Parathyroid adenoma (tissue), 2 donors: Measurements from ENCODE around the gene EIF3B.

Source experiments
- H2AFZ ChIP-seq: fragments of 300-600 bp; sonication (generic); one replicate; pipeline ENCODE4 v1.7.0; 2017; ENCODE audit warnings: antibody characterized with exemption, mild to moderate bottlenecking
- H3K27ac ChIP-seq: fragments of 300-600 bp; sonication (generic); one replicate; pipeline ENCODE4 v1.7.0; 2017
- H3K27me3 ChIP-seq: fragments of 300-600 bp; sonication (generic); one replicate; pipeline ENCODE4 v1.7.0; 2017; ENCODE audit warnings: low read length; ENCODE audit not compliant: control insufficient read depth, insufficient read depth
- H3K36me3 ChIP-seq: fragments of 300-600 bp; sonication (generic); one replicate; pipeline ENCODE4 v1.7.0; 2017; ENCODE audit warnings: low read length; ENCODE audit not compliant: control insufficient read depth, insufficient read depth
- H3K4me1 ChIP-seq: fragments of 300-600 bp; sonication (generic); one replicate; pipeline ENCODE4 v1.7.0; 2017; ENCODE audit warnings: control low read depth
- H3K4me2 ChIP-seq: fragments of 300-600 bp; sonication (generic); one replicate; pipeline ENCODE4 v1.7.0; 2017; ENCODE audit warnings: low read length
- H3K4me3 ChIP-seq: fragments of 300-600 bp; sonication (generic); one replicate; pipeline ENCODE4 v1.7.0; 2017; ENCODE audit warnings: low read depth, low read length
- H3K79me2 ChIP-seq: fragments of 300-600 bp; sonication (generic); one replicate; pipeline ENCODE4 v1.7.0; 2017; ENCODE audit warnings: control low read depth
- H3K9ac ChIP-seq: fragments of 300-600 bp; sonication (generic); one replicate; pipeline ENCODE4 v1.7.0; 2017; ENCODE audit warnings: mild to moderate bottlenecking
- H3K9me3 ChIP-seq: fragments of 300-600 bp; sonication (generic); one replicate; pipeline ENCODE4 v1.7.0; 2017; ENCODE audit warnings: low read length; ENCODE audit not compliant: control insufficient read depth
- TF ChIP-seq, protein P1 (sequence below): fragments of 300-600 bp; sonication (generic); IDR thresholded peaks from one replicate; pipeline ENCODE4 v1.7.0; 2017; ENCODE audit warnings: antibody characterized with exemption, mild to moderate bottlenecking
- donor health status: primary hyperparathyroidism.

The EIF3B gene

DNA sequence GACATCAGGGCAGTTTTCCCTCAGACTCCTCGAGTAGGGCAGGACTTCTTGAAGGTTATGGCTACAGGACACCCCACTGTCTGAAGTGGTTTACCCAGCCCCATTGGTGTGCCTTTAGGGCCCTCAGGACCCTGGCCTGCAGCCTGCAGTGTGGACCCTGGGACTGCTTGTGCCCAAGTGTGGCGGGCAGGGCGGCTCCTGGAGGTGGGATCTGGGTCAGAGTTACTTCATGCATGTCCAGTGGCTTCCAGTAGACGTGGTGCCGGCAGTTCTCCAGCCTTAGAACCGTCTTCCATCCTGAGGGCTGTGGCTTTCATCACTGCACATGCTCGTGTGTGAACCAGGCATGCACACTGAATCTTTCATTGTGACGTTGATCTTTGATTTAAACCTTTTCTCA is 16.7 kb downstream of the EIF3B start:
- peaks cover 12% of the 10 kb centered on the region for H3K79me2 ChIP-seq
- TF ChIP-seq, protein P1, sequence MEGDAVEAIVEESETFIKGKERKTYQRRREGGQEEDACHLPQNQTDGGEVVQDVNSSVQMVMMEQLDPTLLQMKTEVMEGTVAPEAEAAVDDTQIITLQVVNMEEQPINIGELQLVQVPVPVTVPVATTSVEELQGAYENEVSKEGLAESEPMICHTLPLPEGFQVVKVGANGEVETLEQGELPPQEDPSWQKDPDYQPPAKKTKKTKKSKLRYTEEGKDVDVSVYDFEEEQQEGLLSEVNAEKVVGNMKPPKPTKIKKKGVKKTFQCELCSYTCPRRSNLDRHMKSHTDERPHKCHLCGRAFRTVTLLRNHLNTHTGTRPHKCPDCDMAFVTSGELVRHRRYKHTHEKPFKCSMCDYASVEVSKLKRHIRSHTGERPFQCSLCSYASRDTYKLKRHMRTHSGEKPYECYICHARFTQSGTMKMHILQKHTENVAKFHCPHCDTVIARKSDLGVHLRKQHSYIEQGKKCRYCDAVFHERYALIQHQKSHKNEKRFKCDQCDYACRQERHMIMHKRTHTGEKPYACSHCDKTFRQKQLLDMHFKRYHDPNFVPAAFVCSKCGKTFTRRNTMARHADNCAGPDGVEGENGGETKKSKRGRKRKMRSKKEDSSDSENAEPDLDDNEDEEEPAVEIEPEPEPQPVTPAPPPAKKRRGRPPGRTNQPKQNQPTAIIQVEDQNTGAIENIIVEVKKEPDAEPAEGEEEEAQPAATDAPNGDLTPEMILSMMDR, result no peak
- H3K27ac ChIP-seq, result no peak overlapping the region
- no peak overlapping the region for H3K4me3 ChIP-seq
- H3K4me1 ChIP-seq, result no peaks in the 10 kb centered on the region
- H3K9ac ChIP-seq, result no peak overlapping the region
- no peak overlapping the region for H3K4me2 ChIP-seq
- H3K27me3 ChIP-seq, result no peaks in the 10 kb centered on the region
- no peaks in the 10 kb centered on the region for H3K36me3 ChIP-seq
- H3K9me3 ChIP-seq, result no peaks in the 10 kb centered on the region
- no peak overlapping the region for H2AFZ ChIP-seq

DNA sequence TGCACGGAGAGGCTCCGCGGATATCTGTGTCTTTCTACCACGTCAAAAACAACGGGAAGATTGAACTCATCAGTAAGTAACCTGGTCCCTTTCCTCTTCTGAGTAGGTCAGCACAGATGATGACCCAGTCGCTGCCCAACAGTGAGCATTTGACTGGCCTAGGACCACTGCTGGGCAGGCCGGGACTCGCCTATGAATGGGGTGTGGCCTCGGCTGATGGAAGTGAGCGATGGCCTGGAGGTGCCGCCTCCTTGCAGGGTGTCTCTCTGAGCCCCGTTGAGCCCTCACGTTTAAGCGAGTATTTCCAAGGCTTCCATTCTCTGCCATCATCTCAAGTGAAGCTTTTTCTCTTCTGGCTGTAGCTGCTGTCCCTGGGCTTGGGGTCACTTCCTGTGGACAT is 18.1 kb downstream of the EIF3B start:
- Histone ChIP-seq H3K36me3 (no peaks in the 10 kb centered on the region), H3K79me2 (peaks cover 18% of the 10 kb centered on the region), H3K9ac (no peak overlapping the region), H3K27me3 (no peaks in the 10 kb centered on the region), H3K4me2 (no peak overlapping the region), H2AFZ (no peak overlapping the region), H3K4me1 (no peaks in the 10 kb centered on the region), H3K4me3 (no peak overlapping the region), H3K27ac (no peak overlapping the region), H3K9me3 (no peaks in the 10 kb centered on the region)
- TF ChIP-seq, protein P1, result no peak

DNA sequence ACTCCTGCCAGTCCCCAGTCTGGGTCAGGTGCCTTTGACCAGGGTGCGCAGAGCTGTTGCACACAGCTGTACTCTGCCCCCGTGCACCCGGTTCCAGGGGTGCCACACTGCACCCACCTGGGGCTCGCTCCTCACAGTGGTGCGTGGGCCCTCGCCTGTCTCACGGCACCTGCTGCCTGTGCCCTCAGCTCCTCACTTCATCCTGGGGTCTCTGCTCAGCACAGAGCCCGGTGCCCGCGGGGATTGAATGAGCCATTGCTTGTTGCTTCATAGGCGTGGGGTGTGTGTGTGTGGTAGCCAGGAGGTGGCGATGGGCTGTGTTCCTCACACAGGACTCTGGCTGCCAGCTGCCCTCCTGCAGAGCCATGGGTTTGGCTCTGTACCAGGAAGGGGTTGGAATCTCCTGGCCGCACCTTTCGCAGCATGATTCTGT is 18.5 kb downstream of the EIF3B start:
- TF ChIP-seq, protein P1, result no peak
- Histone ChIP-seq H3K27me3 (no peaks in the 10 kb centered on the region), H3K4me1 (no peaks in the 10 kb centered on the region), H2AFZ (no peak overlapping the region), H3K4me3 (no peak overlapping the region), H3K4me2 (no peak overlapping the region), H3K79me2 (peaks cover 18% of the 10 kb centered on the region), H3K9me3 (no peaks in the 10 kb centered on the region), H3K36me3 (no peaks in the 10 kb centered on the region), H3K9ac (no peak overlapping the region), H3K27ac (no peak overlapping the region)

DNA sequence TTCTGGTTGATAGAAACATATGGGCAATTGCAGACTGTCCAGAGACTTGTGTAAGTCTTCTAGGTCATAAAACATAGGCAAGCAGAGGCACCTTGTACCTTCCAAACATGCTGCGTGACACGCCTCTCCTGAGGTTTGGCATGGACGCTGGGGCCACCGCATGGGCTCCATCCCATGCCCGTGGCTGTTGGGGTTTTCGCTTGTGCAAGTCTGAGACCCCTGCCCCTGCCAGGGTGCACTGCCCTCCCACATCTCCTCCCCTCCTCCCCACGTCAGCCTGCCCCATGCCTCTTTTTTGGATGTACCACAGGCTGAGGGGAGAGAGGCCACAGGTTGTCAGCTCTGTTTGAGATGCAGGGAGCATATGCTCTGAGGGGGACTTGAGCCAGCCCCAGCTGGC is 19.0 kb downstream of the EIF3B start:
- Histone ChIP-seq H3K4me1 (no peaks in the 10 kb centered on the region), H3K4me3 (no peak overlapping the region), H2AFZ (no peak overlapping the region), H3K27me3 (no peaks in the 10 kb centered on the region), H3K27ac (no peak overlapping the region), H3K9ac (no peak overlapping the region), H3K79me2 (peaks cover 18% of the 10 kb centered on the region), H3K4me2 (no peak overlapping the region), H3K36me3 (no peaks in the 10 kb centered on the region), H3K9me3 (no peaks in the 10 kb centered on the region)
- TF ChIP-seq, protein P1, result no peak

DNA sequence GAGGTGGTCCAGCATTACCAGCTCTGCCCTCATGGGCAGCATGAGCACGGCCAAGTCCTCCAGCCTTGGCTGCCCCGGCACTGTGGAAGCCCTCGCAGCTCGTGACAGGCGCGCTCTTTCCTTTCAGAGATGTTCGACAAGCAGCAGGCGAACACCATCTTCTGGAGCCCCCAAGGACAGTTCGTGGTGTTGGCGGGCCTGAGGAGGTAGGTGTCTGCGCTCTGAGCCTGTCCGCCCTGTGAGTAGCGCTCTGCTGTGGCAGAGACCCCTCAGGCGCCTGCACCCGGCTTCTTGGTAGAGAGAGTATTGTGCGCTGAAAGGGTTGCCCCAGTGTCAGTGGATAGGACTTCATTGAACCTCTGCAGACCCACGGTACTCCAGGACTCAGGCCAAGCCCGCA is 19.8 kb downstream of the EIF3B start:
- Histone ChIP-seq H3K36me3 (no peaks in the 10 kb centered on the region), H2AFZ (no peak overlapping the region), H3K27ac (no peak overlapping the region)

More for the DNA sequence above, 19.8 kb downstream of the EIF3B start:
- Histone ChIP-seq H3K4me3 (no peak overlapping the region), H3K4me1 (no peaks in the 10 kb centered on the region), H3K4me2 (no peak overlapping the region), H3K9ac (no peak overlapping the region), H3K9me3 (no peaks in the 10 kb centered on the region), H3K79me2 (peaks cover 18% of the 10 kb centered on the region), H3K27me3 (no peaks in the 10 kb centered on the region)
- TF ChIP-seq, protein P1, result no peak
